ENCODE results near the gene HJURP.

GRCh38 chr2:233811732-233812131 is 42.6 kb downstream of the HJURP start:
- TF ChIP-seq CTCF (IDR thresholded peaks at IDR 0.05; ENCODE audit: insufficient read depth, low read length), result no peak
- no peak for TF ChIP-seq GABPA (IDR thresholded peaks at IDR 0.05; ENCODE audit: low read depth)
- no peak for TF ChIP-seq POLR2AphosphoS5 (IDR thresholded peaks at IDR 0.05; ENCODE audit: low read depth)
- TF ChIP-seq REST (IDR thresholded peaks at IDR 0.05; ENCODE audit: insufficient replicate concordance, low read depth), result no peak
- TF ChIP-seq SPI1 (IDR thresholded peaks at IDR 0.05; ENCODE audit: borderline replicate concordance, low read depth), result no peak
